Cardiac septum (tissue), 1 donor: Measurements from ENCODE around the gene LPP. TPM values are rescaled to one million over a fixed set of nuclear protein-coding genes. Genes with fewer than 3 reads are reported as not detected.

Experiments used
- DNase-seq: peaks from one replicate; pipeline ENCODE4 v3.0.0-alpha.2; 2020; ENCODE audit warnings: low spot score
- intact Hi-C: fragments of 100-400 bp; cut with DNase I; formaldehyde crosslinking; loops from one replicate; pipeline ENCODE4 v1.14.0; 2022
- total RNA-seq: library from RNA; stranded (reverse); fragmentation: NEBNext Ultra II Directional; extraction: Animal tissue kit (Norgen Biotek cat#: 25700); gene quantifications from one replicate; pipeline ENCODE4 v1.2.1, GENCODE V29; 2021
- donor health status: DM: no; HTN: no; CAD: no.

Gene LPP
- total RNA-seq, 1 donor from 2014 or later, result 145 TPM

DNA sequence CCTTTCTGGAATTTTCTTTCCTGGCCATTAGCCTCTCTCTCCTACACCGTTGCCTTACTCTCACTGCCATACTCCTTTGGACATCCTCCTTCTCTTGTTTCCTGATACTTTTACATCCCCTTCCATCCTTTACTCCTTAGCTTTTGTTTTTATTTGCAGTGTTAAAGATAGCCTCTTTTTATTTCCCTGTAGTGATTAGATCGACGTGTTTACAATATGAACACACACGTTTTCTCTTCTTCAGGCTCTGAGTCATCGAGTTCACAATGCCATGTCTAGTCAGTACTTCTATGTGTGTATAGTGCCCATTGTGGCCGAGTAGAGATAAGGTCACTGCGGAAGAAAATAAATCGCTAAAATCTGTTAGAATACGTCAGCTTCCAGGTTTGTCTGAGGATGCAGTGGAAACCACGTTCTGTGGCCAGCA is 208.5 kb downstream of the LPP start:
- intact Hi-C loops, result no loop called here
- no peak for DNase-seq

DNA sequence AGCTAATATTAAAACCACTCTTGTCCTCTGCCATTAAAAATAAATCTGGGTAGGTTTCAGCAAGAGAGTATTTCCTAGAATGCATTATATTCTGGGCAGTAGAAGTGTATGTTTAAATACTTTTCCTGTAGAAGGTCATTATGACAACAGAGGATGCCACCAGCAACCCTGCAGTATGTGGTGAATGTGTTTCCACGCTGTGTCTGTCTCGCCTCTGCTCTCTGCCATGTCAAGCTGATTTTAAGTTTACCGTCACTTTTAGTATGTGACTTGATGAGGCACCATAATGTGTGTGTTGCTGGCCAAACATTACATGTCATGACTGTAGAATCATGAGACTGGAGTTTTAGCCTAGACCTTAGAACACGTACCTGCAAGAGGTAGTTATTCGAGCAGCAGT is 211.2 kb downstream of the LPP start:
- intact Hi-C loops, result no loop called here
- DNase-seq, result no peak

- intact Hi-C loops, result no loop called here
- no peak for DNase-seq
Observed at GRCh38 chr3:188365988-188366698, 212.2 kb downstream of the LPP start.

- intact Hi-C loops, result no loop called here
- no peak for DNase-seq
Observed at GRCh38 chr3:188367678-188368077, 213.7 kb downstream of the LPP start.

DNA sequence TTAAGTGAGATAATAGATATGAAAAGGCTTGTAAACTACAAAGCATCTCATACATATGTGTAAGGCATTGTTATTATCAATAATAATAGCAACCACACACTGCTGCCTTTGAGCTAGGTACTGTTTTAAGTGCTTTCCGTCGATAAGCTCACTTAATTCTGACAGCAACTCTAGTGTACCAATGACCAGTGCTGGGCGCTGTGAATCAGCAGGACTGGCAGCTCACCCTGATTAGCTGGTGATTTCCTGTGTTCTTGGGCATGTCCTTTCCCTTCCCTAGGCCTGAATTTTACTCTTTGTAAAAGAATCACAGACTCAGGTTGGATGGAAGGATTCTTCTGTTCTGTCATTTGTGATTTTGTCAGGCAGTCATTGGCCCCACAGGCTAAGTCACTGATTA is 215.6 kb downstream of the LPP start:
- no peak for DNase-seq
- intact Hi-C loops, result no loop called here

DNA sequence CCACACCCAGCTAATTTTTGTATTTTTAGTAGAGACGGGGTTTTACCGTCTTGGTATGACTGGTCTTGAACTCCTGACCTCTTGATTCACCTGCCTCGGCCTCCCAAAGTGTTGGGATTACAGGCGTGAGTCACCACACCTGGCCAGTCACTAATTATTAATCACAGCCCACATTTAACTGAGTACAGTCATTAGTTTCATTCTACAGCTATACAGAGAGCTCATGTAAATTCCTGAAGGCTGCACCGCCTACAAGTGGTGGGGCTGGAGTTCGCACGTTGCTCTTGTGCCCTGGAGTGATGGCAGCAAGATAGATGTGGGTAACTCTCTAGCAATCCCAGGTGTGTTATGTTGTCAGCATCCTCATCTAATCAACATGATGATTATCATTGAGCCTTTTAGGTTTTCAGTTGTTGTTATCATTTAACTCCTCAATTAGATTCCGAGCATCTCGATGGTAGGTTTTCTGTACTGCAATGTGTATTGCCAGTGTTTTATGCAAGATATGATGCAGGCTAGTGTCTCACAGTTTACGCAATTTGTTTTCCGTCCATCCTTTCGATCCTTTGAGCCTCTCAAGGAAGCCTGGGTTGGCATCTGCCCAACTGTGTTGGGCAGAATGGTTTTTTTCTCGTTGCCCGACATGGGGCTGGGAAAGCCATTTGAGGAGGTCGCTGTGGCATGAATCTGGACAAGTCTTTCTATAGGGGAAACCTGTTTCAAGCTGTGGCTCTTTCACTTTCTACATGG is 216.3 kb downstream of the LPP start:
- intact Hi-C loops, result no loop called here
- DNase-seq, result no peak

DNA sequence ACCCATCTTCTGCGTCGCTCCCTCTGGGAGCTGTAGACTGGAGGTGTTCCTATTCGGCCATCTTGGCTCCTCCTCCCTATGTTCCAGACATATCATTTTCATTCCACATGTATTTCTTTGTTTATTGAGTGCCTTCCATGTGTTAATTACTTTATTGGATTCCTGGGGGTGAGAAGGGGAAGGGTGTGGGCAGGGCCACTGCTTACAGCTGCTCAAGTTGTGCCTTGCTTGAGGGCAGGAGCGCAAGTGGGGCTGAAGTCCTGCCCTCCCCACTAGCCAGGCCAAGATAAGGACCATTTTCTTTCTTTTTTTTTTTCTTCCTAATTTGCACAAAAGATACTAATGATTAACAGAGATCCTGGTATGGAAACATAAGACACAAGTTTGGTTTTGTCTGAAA is 224.8 kb downstream of the LPP start:
- intact Hi-C loops, result no loop called here
- DNase-seq, result no peak

DNA sequence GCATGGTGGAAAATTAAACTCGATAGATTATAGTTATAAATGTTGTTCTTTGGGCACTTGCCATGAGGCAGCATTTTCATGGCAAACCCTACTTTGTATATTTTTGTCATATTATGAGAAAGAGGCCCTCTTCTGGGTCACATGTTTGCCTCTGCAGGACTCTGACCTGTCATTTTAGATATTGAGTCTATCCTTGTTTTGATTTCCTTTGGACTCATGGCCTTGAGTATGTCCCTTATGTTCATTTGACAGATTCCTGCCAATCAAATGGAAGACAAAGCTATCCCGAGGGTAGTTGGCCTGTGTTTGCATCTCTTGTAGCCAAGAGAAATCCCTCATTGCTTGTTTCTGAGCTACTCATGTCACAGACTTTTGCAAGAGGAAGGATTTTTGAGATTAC is 226.3 kb downstream of the LPP start:
- intact Hi-C loops, result no loop called here

DNA sequence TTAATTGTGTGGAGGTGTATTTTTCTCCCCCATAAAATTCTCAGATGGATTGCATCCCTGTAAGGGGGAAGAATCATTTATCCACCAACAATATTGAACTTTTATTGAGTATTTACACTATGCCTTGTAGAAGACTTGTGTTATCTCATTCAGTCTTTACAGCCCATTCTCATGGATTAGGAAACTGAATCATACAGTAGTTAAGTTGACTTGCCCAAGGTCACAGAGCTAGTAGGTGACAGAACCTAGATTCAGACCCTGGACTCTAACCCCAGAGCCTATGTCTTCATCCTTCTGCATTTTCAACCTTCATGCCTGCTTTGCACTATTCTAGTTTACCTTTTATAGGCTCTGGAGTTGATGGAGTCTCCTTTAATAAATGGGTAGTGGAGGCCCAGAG is 226.8 kb downstream of the LPP start:
- DNase-seq, result no peak
- intact Hi-C loops, result no loop called here

More for the DNA sequence above, 226.3 kb downstream of the LPP start:
- DNase-seq, result no peak

- intact Hi-C loops, result no loop called here
- DNase-seq, result no peak
Observed at GRCh38 chr3:188383748-188384147, 229.8 kb downstream of the LPP start.

DNA sequence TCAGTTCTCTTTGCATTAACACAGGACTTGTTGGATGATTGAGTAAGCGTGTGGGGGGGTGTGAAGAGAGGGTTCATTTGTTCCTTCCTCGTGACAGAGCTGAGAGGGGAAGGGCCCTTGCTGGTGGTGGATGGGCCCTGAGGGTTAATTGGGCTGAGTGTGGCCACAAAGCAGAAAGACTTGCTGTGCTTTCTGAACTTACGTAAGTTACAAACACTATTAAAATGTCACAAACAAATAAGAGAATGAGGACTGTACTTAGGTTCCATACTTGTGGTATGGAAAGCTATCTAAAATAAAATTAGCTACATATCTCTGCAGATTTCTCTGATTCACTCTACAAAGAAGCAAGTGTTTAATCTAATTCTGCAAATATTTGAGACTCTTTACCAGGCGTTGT is 231.3 kb downstream of the LPP start:
- intact Hi-C loops, result no loop called here
- DNase-seq, result no peak

DNA sequence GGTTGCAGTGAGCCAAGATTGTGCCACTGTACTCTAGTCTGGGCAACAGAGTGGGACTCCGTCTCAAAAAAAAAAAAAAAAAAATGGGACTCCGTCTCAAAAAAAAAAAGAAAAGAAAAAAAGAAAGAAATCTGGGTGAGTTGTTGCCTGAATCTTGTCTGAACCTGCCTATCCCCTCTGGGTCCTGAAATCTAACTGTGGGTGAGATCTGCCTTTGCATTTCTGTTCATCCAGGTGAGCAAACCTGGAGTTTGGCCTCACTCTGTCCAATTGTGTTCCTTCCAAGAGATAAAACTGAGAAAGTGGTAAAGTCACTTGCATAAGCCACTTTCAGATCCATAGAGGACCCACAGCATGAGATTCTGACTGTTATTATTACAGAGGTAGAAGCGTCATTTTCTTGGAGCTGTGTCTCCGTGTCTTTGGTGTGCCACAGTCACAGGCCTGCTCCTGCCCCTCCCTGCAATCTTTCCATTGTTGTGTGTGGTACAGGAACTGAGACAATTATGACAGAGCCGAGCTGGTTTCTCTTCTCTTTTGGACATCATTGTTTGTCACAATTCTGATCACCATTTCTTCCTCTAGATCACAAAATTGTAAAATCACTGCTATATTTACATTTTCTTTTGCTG is 235.9 kb downstream of the LPP start:
- intact Hi-C loops, result loop anchor here (1.0 to 5.0 kb wide), 2 partner anchors 43 to 649 kb away; no protein-coding TSS in a partner anchor
- peak; percentile 78 for DNase-seq

GRCh38 chr3:188390343-188390718 is 236.4 kb downstream of the LPP start:
- DNase-seq, result no peak
- intact Hi-C loops, result loop anchor here (1.0 to 5.0 kb wide), 2 partner anchors 43 to 649 kb away; no protein-coding TSS in a partner anchor

DNA sequence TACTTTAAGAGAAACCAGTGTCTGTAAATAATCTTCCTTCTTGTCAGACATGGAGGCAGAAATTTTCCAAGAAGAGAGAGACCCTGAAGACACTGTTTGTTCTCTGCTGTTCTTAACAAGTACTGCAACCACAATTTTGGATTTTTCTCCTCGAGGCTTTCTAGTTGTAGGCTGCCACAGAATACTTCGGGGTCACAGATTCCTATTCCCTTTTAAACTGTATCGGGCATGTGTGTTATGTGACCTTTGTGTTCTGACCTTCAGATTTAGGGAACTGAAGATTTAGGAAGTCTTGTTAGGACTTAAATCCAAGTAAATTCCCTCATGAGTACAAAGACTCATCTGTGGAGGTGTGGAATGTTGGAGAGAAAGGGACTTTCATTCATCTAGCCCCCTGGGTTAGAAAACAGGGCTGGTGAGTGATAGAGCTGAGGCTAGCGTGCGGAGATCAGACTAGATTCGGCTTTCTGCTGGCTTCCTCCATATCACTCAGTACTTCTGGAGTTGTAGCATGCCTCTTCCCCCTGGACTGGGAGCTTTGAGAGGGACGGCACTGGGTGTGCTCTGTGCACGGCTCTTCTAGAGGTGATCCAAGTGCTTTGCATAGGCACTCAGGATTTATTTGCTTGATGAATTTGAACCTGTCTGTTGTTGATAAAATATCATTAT is 237.0 kb downstream of the LPP start:
- intact Hi-C loops, result loop anchor here (1.0 to 5.0 kb wide), 2 partner anchors 44 to 650 kb away; no protein-coding TSS in a partner anchor
- no peak for DNase-seq

DNA sequence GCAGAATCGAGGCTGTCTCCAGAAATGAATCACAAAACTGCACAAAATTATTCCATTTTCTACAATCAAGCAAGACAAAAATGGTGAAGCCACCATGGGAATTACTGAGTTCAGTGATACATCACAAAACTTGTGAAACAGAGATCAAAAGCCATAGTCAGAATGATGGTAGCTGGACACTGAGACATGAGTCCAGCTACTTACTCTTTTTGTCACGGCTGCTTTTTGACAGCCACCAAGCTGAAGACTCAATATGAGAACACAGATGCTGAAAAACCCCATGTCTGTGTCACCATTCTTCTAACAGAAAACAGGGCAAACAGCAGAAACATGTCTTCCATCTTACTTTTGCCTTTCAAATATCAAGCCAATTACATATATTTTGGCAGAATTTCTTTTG is 237.6 kb downstream of the LPP start:
- intact Hi-C loops, result loop anchor here (5.0 kb wide), 1 partner anchor 44 kb away; no protein-coding TSS in a partner anchor
- no peak for DNase-seq

DNA sequence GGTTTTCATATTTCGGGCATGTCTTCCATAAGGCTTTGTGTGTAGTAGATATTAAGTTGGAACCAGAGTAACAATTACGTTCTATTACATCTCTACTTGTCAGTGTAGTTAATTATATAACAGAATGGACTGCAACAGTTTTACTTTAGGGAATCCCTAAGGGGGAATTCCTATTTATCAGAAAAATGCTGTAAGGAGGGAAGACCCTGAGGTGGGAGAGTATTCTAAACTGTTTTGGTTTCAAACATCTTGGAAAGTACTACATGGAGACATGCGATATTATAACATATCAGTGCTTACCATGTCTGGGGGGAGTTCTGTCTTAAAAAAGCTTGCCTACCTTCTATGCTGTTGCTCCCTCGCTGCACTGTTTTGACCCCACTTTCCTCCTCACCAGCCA is 238.1 kb downstream of the LPP start:
- intact Hi-C loops, result loop anchor here (5.0 kb wide), 1 partner anchor 45 kb away; no protein-coding TSS in a partner anchor
- no peak for DNase-seq

DNA sequence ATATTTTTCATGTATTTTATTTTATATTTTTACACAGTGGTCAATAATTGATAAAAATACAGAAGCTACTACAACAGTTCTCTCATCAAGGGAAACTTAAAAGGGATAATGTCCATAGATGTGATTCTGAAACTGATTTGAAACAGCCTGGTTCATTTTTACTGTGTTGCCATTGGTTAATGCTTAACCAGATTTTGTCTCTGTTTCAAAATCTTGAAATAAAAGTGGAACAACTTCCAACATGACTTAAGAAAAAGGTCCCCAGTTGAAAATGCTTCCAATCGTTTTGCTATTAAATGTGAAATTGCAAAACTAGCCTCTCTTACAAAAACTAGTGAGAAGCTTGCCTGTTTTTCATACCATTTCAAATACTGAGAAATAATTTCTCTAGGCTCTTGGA is 240.7 kb downstream of the LPP start:
- DNase-seq, result no peak
- intact Hi-C loops, result loop anchor here (5.0 kb wide), 1 partner anchor 47 kb away; no protein-coding TSS in a partner anchor

DNA sequence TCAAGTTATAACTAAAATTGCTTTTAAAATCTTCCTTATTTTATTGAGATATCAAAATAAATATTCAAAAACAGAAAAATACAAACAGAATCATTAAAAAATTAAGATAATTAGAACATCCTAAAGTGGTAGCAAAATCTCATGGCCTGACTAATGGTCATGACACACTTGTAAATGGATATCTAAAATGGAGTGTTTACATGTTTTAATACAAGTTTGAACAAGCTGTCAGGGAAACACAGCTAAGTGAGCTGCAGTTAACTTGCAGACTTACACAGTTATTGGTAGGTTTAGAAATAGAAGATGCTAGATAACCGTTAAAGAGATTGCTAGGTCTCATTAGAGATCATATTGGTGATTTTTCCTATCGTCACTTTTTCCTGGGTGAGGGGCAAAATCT is 242.3 kb downstream of the LPP start:
- no peak for DNase-seq
- intact Hi-C loops, result no loop called here

GRCh38 chr3:188396900-188397299 is 242.9 kb downstream of the LPP start:
- intact Hi-C loops, result no loop called here
- DNase-seq, result no peak
